DLD1 (cell line): Measurements from ENCODE around the gene MAD1L1.
"Not testable (repeated sequence)": the region's sequence is repeated elsewhere in the genome, so short reads cannot be mapped to it uniquely, and the experiment has no call there.

Source experiments
- in situ Hi-C: cut with HindIII; loops from 2 replicates; pipeline ENCODE4 v1.10.0; 2017; ENCODE audit warnings: low sequenced_read_pairs

MAD1L1 gene

DNA sequence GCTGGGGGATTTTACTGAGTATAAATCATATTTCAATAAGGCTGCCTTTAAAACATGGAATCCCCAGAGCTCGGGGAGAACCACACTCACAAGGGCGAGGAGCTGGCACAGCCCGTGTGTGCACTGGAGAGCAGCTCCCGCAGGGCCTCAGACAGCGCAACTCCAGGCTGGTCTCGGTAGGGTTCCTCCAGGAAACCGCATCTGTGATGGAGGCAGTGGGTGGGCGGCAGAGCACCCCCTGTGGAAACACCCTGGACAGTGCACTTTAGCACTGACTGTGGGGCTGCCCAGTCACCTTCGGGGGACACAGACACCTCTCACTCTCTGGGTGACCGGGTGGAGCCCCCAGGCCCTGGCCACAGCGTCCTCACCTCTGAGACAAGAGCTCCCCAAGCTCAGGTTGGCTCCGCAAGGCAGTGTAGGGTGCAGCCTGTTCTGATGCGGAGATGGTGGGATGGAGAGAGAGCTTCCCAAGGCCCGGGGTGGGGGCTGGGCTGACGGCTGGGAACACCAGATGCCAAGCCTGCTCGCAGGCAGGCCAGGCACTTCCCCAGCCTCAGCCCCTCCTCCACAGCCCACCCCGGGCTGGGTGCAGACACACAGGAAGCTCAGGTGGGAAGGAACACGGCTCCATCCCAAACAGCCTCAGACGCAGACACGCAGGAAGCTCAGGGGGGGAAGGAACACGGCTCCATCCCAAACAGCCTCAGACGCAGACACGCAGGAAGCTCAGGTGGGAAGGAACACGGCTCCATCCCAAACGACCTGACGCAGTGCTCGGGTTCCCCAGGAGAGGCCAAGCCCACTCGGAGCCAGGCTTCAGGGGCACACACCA is 224.4 kb downstream of the MAD1L1 start:
- in situ Hi-C loops = no loop called here

DNA sequence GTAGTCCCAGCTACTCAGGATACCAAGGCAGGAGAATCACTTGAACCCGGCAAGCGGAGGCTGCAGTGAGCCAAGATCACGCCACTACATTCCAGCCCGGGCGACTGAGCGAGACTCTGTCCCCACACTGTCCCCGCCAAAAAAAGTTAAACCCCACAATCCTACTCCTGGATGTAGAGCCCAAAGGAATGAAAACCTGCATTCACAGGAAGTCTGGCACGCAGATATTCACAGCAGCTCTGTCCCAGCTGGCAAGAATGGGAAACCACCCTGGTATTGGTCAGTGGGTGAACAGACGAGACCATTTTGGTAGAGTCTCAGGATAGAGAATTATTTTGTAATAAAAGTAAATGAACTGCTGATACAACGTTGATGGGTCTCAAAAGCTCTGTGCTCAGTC is 225.2 kb downstream of the MAD1L1 start:
- in situ Hi-C loops = no loop called here

DNA sequence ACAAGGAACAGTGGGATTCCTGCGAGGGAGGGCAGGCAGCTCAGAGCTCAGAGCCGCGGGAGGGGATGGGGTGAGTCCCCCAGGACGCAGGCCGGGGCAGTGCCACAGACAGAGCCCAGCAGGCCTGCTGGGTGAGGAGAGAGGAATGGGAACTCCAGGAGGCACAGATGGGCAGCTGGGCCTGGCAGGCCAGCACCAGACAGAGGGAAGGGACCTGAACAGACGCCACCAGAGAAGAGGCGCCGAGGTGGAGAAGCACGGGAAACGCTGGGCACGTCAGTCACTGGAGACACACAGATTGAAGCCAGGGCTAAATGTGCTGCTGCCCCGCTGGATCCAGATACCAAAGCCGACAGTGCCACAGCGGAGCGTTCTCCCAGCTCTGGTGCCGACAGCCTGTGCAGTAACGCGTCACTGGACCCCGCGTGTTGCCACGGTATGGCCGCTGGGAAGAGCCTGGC is 225.8 kb downstream of the MAD1L1 start:
- in situ Hi-C loops = no loop called here

DNA sequence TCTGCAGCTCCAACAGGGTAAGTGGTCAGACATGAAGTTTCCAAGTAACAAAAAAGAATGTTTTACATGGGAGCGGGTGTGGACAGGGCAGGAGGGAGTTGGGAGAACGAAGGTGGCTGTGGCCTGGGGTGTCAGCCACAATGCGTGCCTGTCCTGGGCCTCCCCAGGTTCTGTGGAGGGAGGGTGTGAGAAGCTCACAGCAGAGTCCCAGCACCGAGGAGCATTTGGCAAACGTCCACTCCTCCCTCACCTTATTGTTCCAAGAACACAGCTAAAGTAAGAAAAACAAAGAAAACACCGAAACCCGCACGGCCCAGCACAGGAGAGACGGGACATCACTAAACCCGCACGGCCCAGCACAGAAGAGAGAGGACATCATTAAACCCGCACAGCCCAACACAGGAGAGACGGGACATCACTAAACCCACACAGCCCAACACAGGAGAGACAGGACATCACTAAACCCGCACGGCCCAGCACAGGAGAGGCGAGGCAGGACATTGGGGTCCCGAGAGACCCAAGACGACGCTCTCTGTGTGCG is 226.4 kb downstream of the MAD1L1 start:
- in situ Hi-C loops = no loop called here

DNA sequence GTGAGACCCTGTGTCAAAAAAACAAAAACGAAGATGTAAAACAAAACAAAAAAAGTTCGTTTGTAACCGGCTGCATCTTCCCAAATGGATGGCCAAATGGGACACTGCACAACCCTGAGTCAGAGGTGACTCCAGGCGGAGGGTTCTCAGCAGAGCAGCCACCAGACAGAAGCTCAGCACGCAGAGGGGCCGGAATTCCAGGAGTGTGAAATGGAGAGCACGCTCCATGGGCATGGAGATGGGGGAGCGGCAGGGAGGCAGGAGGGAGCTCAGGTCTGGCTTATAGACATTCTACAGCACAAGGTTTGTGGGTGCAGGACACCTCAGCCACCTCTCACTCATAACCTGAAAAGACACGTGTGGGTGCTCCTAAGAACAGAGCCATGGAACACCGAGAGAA is 227.0 kb downstream of the MAD1L1 start:
- in situ Hi-C loops = no loop called here

DNA sequence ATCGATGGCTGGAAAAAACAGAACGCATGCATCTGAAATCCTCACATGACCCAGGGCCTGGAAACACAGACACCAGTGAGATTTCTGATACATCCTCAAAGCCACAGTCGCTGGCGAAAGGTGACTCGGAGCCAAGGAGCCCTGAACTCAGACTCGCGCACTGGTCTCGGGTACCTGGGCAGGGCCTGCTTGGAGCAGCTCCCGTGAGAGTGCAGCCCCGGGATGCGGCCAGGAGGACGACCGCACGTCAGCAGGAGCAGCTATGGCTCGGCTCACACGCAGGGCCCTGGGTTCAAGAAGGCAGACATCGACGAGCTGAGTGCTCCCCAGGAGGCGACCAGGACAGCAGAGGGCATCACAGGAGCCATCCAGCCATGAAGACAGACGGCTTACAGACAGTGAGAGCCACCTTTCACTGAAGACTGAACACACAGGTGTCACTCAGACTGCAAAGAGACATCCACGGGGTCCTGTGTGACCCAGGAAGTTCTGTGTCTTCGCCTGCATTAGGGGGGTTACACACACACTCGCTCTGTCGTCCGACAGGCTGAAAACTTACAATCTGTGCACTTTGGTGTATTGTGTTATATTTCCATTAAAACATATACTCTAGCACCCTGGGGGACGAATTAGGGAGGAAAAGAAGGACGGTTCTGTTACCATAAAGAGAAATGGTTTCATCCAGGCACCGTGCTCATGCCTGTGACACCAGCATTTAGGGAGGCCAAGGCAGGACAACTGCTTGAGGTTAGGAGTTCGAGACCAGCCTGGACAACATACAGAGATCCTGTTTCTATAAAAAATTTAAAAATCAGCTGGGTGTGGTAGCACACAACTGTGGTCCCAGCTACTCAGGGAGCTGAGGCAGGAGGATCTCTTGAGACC is 227.7 kb downstream of the MAD1L1 start:
- in situ Hi-C loops = no loop called here

DNA sequence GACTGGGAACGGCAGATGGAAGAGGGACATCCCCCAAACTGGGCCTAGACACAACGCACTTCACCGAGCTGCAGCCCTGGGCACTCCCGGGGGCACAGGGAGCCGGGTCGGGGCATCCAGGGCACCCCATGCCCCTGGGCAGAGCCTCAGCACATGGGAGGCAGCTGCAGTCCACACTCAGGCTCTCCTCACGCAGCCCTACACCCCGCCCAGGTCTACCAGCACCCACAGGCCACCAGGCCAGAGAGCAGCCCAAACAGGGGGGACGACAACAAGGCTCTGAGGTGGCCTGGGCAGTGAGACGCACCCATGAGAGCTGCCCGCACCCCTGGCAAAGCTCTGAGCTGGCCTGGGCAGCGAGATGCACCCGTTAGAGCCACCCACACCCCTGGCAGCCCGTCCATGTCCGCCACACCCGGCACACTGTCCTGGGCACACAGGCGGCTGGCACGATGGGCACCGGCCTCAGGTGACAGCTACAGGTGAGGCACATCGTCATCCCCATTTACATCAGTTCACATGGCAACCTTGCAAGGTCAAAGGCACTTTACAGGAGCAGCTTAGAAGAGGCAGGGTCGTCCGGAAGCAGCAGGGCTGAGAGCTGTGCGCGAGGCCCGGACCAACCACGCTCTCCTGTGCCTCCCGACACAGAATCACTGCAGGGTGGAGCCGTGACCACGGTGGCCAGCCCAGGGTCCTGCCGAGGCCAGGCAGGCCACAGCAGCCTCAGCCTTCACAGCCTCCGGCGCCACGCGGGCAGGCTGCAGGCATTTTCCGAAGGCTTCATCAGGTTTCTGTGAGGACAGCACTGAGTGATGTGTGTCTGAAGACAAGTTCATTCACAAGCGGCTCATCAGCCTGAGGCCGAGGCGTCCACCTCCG is 228.6 kb downstream of the MAD1L1 start:
- in situ Hi-C loops = no loop called here

DNA sequence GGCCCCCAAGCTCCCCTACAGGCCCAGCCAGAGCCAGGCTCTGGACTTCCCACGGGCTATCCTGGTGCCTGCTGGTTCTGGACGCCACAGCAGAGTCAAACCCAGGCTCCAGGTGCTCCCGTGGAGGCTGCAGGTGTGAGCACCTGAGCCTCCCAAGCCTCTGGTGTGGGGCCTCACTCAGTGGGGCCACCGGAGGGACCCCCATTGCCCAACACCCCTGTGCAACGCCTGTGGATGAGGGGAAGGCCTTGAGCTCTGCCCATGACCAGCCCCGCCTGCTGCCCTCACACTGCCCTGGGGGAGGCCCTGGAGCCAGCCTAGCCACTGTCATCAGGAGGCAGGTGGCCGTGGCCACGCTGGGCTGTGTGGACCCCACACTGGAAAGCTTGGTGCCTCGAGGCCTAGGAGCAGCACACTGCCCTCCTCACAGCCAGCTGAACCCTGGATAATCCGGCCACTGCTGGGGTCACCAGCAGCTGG is 229.3 kb downstream of the MAD1L1 start:
- in situ Hi-C loops = no loop called here

DNA sequence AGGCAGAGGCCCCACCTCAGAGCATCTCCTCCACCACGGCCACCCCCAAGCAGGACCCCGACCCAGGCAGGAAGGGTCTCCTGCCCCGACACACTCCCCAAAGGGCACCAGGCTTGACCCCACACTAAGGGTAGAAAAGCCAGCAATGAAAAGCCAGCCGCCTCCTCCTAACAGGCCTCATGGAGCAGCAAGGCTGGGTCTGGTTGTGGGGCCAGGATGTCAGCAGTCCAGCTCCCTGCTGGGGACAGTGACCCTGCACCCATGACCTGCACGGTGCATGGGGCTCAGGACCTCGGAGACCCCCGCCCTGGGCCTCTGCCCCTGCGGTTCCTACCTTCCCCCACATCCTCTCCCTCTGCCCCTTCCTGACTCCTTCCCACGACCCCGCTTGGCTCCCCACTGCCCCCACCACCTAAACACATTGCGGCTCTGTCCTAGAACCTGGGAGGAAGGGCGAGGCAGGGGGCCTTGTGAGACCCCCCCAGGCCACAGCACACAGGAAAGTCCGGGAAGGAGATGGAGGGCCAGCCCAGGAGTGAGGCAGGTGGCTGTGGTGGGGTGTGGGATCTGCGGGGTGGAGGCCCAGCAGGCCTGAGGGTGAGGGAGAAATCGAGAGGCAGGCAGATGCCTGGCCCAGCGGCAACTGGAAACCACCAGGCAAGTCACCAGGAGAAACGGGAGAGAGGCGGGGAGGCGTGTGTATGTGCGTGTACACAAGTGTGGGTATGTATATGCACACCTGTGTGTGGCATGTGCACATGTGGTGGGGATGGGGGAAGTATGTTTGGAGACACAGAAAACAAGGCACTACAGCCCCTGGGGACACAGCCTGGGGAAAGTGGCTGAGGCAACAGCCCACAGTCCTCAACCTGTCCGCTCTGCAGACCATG is 229.9 kb downstream of the MAD1L1 start:
- in situ Hi-C loops = no loop called here

DNA sequence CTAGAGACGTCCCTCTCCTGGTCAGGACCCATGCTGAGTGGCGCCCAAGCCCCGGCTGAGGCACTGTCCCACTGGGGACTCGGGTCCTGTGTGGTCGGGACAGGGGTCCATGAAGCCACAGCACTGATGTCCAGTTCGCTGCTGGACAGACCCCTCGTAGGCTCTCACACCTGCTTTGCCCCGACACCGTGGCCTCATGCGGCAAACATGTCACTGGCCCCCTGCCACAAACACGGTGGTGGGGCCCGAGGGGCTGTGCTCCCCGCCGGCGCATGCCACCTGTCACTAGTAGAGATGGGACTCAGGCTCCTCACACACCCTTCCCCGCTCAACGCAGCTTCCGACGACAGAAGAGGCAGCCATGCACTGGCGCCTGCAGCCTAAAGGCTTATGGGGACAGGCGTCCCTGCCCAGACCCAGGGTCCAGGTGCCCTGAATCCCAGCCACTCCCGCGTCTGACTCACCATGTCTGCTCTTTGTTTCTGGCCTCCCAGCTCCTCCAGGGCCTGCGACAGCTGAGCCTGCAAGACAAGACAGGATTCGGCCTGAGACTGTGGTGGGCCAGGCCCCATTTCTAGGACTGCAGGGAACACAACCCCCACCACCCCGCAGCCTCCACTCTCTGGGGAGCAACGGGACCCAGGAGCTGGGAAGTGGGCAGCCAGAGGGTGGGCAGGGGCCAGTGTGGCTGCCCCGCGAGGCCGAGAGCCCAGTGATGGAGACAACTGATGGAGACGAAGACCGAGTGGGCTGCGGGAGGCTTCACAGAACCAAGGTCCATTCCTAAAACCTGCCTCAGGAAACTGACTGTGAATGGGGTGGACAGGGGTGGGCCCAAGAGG is 230.9 kb downstream of the MAD1L1 start:
- in situ Hi-C loops = no loop called here

DNA sequence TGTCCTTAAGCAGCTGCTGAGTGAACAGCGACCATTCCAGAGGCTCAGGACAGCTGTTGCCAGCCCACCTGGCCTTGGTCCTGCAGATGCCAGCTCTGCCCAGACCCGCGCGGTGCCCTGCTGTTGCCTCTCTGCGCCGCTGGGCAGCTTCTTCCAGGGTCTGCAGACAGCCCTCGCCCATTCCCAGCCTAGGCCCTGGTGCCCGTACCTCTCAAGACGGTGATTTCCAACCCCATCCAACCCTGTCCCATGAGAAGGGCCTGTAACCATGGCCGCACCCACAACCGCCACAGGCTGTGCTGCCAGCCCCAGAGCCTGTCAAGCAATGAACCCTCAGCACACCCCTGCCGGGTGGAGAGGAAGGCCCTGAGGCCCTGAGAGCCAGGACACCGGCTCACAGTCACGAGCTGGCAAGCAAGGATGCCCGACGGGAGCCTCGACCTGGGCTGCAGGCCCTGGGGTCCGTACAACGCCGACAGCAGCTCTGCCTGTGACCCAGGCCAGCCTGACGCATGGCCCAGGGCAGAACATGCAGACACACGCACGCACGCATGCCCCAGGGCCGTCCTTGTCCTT is 231.9 kb downstream of the MAD1L1 start:
- in situ Hi-C loops = no loop called here

DNA sequence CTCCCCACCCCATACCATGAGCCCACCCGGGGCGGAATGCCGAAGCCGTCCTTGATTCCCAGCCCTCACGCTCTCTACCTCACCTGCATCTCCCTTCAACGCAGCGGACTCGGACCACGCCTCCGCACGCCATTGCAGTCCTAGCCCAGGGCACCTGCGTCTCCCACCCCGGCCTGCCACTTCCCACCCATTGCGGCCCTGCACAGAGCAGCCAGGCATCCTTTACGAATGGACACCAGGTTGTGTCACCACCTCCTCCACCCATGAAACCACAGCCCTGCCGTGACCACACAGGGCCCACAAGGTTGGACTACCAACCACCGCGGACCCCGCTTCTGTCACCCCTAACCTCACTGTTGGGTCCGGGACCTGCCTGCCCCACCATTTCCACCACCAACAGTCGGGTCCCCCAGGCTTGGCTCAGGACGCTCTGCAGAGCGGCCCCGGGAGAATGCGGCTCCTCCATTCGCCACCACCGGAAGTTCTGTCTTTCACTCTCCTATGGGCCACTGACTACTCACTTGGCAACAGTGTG is 232.5 kb downstream of the MAD1L1 start:
- in situ Hi-C loops = no loop called here

DNA sequence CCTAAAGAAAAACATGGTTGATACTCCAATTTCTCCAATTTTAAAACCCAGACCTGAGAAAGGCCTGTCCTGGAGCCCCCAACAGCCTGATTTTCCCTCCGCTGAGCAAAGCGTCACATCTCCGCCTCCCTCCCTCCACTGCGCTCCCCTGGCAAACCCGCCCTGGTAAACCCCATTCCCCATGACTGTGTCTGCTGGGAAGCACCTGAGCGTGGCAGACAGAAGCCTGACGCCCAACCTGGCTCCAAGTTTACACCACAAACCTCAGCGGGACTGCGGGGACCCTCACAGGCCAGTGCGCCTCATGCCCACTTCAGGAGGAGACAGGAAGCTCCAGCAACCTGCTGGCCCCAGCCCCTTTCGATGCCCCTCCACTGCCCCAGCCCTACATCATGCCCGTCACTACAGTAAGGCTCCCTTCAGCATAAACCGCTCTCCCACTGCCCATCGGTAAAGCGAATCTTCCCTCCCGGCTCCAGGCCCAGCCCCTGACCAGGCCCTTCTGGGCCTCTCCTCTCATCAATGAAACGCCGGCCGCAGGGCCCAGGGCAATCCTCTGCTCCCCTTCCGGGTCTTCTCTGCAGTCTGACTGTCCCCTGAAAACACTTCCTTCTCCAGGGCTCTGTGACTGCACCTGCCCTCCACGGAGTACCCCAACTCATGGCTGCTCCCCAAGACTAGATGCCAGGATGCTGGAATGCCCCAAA is 233.3 kb downstream of the MAD1L1 start:
- in situ Hi-C loops = no loop called here

DNA sequence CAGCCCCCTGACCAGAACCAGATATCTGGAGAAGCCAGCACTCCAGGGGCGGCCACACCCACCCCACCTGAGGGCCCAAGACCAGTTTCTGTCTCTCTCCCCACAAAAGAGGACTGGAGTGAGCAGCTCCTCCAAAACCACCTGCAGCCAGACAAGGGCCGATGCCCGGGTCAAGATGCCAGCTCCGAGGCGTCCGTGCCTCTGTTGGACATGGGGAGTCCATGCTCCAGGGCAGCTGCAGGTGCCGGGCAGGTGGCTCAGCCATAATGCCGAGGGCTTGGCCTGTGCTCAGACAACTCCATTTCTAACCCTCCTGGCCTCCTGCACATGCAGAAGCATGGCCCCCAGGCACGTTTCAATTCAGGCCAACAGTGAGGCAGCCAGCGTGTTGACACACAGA is 234.6 kb downstream of the MAD1L1 start:
- in situ Hi-C loops = no loop called here

DNA sequence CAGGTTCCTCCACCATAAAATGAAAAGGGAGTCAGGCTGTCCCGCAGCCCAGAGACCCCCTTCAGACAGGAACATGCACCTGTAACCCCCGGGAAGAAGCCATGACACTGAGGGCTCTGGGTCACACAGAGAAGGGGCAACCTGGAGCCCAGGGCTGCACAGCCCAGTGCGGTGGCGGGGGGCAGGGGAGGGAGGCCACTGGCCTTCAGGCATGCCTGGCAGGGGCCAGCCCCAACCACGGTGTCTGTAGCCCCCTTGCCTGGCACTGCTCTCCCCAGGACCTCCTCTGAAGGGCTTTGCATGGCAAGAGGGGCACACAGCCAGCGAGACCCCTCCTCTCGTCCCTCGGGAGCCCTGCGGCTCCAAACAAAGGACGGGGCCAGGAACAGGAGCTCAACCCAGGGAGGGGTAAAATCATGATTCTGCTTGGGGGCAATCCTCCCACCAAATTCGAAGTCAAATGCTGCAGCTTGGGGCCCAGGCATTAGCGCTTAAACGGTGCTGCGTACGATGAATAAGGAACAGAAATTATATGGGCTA is 235.1 kb downstream of the MAD1L1 start:
- in situ Hi-C loops = no loop called here

DNA sequence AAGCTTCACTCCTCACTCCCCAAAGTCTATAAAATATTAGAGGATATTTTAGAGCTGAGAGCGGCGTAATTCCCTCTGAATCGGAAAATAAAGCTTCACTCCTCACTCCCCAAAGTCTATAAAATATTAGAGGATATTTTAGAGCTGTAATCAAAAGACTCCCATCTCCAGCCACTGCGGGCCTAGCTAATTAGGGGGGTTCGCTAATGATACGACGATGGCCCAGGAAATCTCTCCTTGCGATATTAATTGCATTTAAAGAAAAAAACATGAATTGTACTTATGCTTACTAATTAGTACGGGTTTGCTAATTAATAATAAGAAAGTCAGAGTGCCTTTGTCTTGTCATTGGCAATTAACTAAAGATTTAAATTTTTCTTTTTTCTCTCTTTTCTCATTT is 235.9 kb downstream of the MAD1L1 start:
- in situ Hi-C loops = no loop called here

DNA sequence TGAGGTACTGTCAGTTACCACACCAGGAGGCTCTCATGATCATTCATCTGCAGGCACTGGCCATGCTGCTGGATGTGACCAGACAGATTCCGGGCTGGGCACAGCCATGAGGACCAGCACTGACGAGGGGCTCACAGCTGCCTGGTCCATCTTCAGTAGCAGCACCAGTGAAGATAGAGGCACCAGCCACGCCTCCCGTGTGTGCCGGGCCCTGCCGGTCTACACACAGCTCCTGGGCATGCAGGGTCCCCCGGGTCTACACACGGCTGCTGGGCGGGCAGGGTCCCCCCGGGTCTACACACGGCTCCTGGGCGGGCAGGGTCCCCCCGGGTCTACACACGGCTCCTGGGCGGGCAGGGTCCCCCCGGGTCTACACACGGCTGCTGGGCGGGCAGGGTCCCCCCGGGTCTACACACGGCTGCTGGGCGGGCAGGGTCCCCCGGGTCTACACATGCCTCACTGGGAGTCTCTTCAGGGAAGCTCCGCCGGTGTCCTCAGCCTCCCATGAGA is 236.8 kb downstream of the MAD1L1 start:
- in situ Hi-C loops = not testable (repeated sequence)
